Measurements from ENCODE around the gene SORCS3.

The SORCS3 gene

GRCh38 chr10:104904753-104905323, 263.7 kb downstream of the SORCS3 start:
- no peaks in the 10 kb centered on the region for H3K9me3 ChIP-seq (ENCODE audit: control insufficient read depth, insufficient read depth, low read length)
- no peak overlapping the region for H3K4me3 ChIP-seq (ENCODE audit: low read length)
- WGBS (ENCODE audit: insufficient coverage, insufficient read length): no CpG with 5 or more reads among the region's 5 CpGs
- no peak overlapping the region for H3K27ac ChIP-seq (ENCODE audit: low read length)
- no peaks in the 10 kb centered on the region for H3K36me3 ChIP-seq (ENCODE audit: control insufficient read depth, insufficient read depth, low read length)
- H3K27me3 ChIP-seq (ENCODE audit: control insufficient read depth, insufficient read depth, low read length): no peaks in the 10 kb centered on the region
- no peak for DNase-seq (ENCODE audit: low read depth, low spot score)
- H3K4me1 ChIP-seq (ENCODE audit: control insufficient read depth, insufficient read depth, low read length): no peaks in the 10 kb centered on the region

GRCh38 chr10:104906112-104906511, 265.0 kb downstream of the SORCS3 start:
- H3K36me3 ChIP-seq (ENCODE audit: control insufficient read depth, insufficient read depth, low read length): no peaks in the 10 kb centered on the region
- no peak overlapping the region for H3K27ac ChIP-seq (ENCODE audit: low read length)
- H3K27me3 ChIP-seq (ENCODE audit: control insufficient read depth, insufficient read depth, low read length): no peaks in the 10 kb centered on the region
- no peak for DNase-seq (ENCODE audit: low read depth, low spot score)
- no CpG with 5 or more reads among the region's 3 CpGs for WGBS (ENCODE audit: insufficient coverage, insufficient read length)
- H3K4me3 ChIP-seq (ENCODE audit: low read length): no peak overlapping the region
- H3K9me3 ChIP-seq (ENCODE audit: control insufficient read depth, insufficient read depth, low read length): no peaks in the 10 kb centered on the region
- H3K4me1 ChIP-seq (ENCODE audit: control insufficient read depth, insufficient read depth, low read length): no peaks in the 10 kb centered on the region

- DNase-seq (ENCODE audit: low read depth, low spot score): no peak
- WGBS (ENCODE audit: insufficient coverage, insufficient read length): no CpG with 5 or more reads among the region's 4 CpGs
- H3K27me3 ChIP-seq (ENCODE audit: control insufficient read depth, insufficient read depth, low read length): no peaks in the 10 kb centered on the region
These were observed 266.4 kb downstream of the SORCS3 start for GRCh38 chr10:104907521-104907920.

GRCh38 chr10:104908581-104908980, 267.5 kb downstream of the SORCS3 start:
- no peak overlapping the region for H3K4me3 ChIP-seq (ENCODE audit: low read length)
- H3K27me3 ChIP-seq (ENCODE audit: control insufficient read depth, insufficient read depth, low read length): no peaks in the 10 kb centered on the region
- H3K9me3 ChIP-seq (ENCODE audit: control insufficient read depth, insufficient read depth, low read length): no peaks in the 10 kb centered on the region
- H3K27ac ChIP-seq (ENCODE audit: low read length): no peak overlapping the region
- no peak for DNase-seq (ENCODE audit: low read depth, low spot score)
- no peaks in the 10 kb centered on the region for H3K4me1 ChIP-seq (ENCODE audit: control insufficient read depth, insufficient read depth, low read length)
- no CpG with 5 or more reads among the region's 2 CpGs for WGBS (ENCODE audit: insufficient coverage, insufficient read length)
- no peaks in the 10 kb centered on the region for H3K36me3 ChIP-seq (ENCODE audit: control insufficient read depth, insufficient read depth, low read length)

More at GRCh38 chr10:104907521-104907920, 266.4 kb downstream of the SORCS3 start:
- Histone ChIP-seq H3K36me3 (ENCODE audit: control insufficient read depth, insufficient read depth, low read length) (no peaks in the 10 kb centered on the region), H3K4me3 (ENCODE audit: low read length) (no peak overlapping the region), H3K9me3 (ENCODE audit: control insufficient read depth, insufficient read depth, low read length) (no peaks in the 10 kb centered on the region), H3K27ac (ENCODE audit: low read length) (no peak overlapping the region), H3K4me1 (ENCODE audit: control insufficient read depth, insufficient read depth, low read length) (no peaks in the 10 kb centered on the region)

- H3K4me3 ChIP-seq (ENCODE audit: low read length): no peak overlapping the region
- no CpG with 5 or more reads among the region's 3 CpGs for WGBS (ENCODE audit: insufficient coverage, insufficient read length)
- H3K36me3 ChIP-seq (ENCODE audit: control insufficient read depth, insufficient read depth, low read length): no peaks in the 10 kb centered on the region
- H3K9me3 ChIP-seq (ENCODE audit: control insufficient read depth, insufficient read depth, low read length): no peaks in the 10 kb centered on the region
- no peak overlapping the region for H3K27ac ChIP-seq (ENCODE audit: low read length)
- no peak for DNase-seq (ENCODE audit: low read depth, low spot score)
- H3K27me3 ChIP-seq (ENCODE audit: control insufficient read depth, insufficient read depth, low read length): no peaks in the 10 kb centered on the region
- H3K4me1 ChIP-seq (ENCODE audit: control insufficient read depth, insufficient read depth, low read length): no peaks in the 10 kb centered on the region
These were observed 269.6 kb downstream of the SORCS3 start for GRCh38 chr10:104910712-104911111.

- no peak overlapping the region for H3K27ac ChIP-seq (ENCODE audit: low read length)
- H3K27me3 ChIP-seq (ENCODE audit: control insufficient read depth, insufficient read depth, low read length): no peaks in the 10 kb centered on the region
- WGBS (ENCODE audit: insufficient coverage, insufficient read length): 100% methylated on average over 2 of the region's 2 CpGs
These were observed 272.3 kb downstream of the SORCS3 start for GRCh38 chr10:104913390-104913789.

GRCh38 chr10:104920476-104920875, 279.4 kb downstream of the SORCS3 start:
- H3K9me3 ChIP-seq (ENCODE audit: control insufficient read depth, insufficient read depth, low read length): no peaks in the 10 kb centered on the region
- no peaks in the 10 kb centered on the region for H3K36me3 ChIP-seq (ENCODE audit: control insufficient read depth, insufficient read depth, low read length)
- H3K4me3 ChIP-seq (ENCODE audit: low read length): no peak overlapping the region
- H3K27ac ChIP-seq (ENCODE audit: low read length): no peak overlapping the region
- no CpG with 5 or more reads among the region's 2 CpGs for WGBS (ENCODE audit: insufficient coverage, insufficient read length)
- DNase-seq (ENCODE audit: low read depth, low spot score): no peak
- no peaks in the 10 kb centered on the region; the same call in 1 of the 2 replicates for H3K4me1 ChIP-seq (ENCODE audit: control insufficient read depth, insufficient read depth, low read length)
- H3K27me3 ChIP-seq (ENCODE audit: control insufficient read depth, insufficient read depth, low read length): no peaks in the 10 kb centered on the region

More at GRCh38 chr10:104913390-104913789, 272.3 kb downstream of the SORCS3 start:
- no peaks in the 10 kb centered on the region for H3K36me3 ChIP-seq (ENCODE audit: control insufficient read depth, insufficient read depth, low read length)
- no peaks in the 10 kb centered on the region for H3K9me3 ChIP-seq (ENCODE audit: control insufficient read depth, insufficient read depth, low read length)
- no peak overlapping the region for H3K4me3 ChIP-seq (ENCODE audit: low read length)
- no peak for DNase-seq (ENCODE audit: low read depth, low spot score)
- H3K4me1 ChIP-seq (ENCODE audit: control insufficient read depth, insufficient read depth, low read length): no peaks in the 10 kb centered on the region

GRCh38 chr10:104921763-104922162, 280.7 kb downstream of the SORCS3 start:
- Histone ChIP-seq H3K4me1 (ENCODE audit: control insufficient read depth, insufficient read depth, low read length) (no peaks in the 10 kb centered on the region; the same call in 1 of the 2 replicates), H3K27me3 (ENCODE audit: control insufficient read depth, insufficient read depth, low read length) (no peaks in the 10 kb centered on the region), H3K9me3 (ENCODE audit: control insufficient read depth, insufficient read depth, low read length) (no peaks in the 10 kb centered on the region), H3K36me3 (ENCODE audit: control insufficient read depth, insufficient read depth, low read length) (no peaks in the 10 kb centered on the region), H3K27ac (ENCODE audit: low read length) (no peak overlapping the region), H3K4me3 (ENCODE audit: low read length) (no peak overlapping the region)
- no peak for DNase-seq (ENCODE audit: low read depth, low spot score)
- no CpG with 5 or more reads among the region's 5 CpGs for WGBS (ENCODE audit: insufficient coverage, insufficient read length)

- H3K4me1 ChIP-seq (ENCODE audit: control insufficient read depth, insufficient read depth, low read length): no peaks in the 10 kb centered on the region; the same call in 1 of the 2 replicates
- H3K9me3 ChIP-seq (ENCODE audit: control insufficient read depth, insufficient read depth, low read length): no peaks in the 10 kb centered on the region
- H3K4me3 ChIP-seq (ENCODE audit: low read length): no peak overlapping the region
- DNase-seq (ENCODE audit: low read depth, low spot score): no peak
- no peaks in the 10 kb centered on the region for H3K27me3 ChIP-seq (ENCODE audit: control insufficient read depth, insufficient read depth, low read length)
- WGBS (ENCODE audit: insufficient coverage, insufficient read length): no CpG with 5 or more reads among the region's 3 CpGs
- H3K36me3 ChIP-seq (ENCODE audit: control insufficient read depth, insufficient read depth, low read length): no peaks in the 10 kb centered on the region
- H3K27ac ChIP-seq (ENCODE audit: low read length): no peak overlapping the region
These were observed 281.7 kb downstream of the SORCS3 start for GRCh38 chr10:104922810-104923209.

- no peaks in the 10 kb centered on the region for H3K36me3 ChIP-seq (ENCODE audit: control insufficient read depth, insufficient read depth, low read length)
- H3K4me3 ChIP-seq (ENCODE audit: low read length): no peak overlapping the region
- no peaks in the 10 kb centered on the region for H3K9me3 ChIP-seq (ENCODE audit: control insufficient read depth, insufficient read depth, low read length)
- H3K27me3 ChIP-seq (ENCODE audit: control insufficient read depth, insufficient read depth, low read length): no peaks in the 10 kb centered on the region
- WGBS (ENCODE audit: insufficient coverage, insufficient read length): no CpG with 5 or more reads among the region's 3 CpGs
- no peaks in the 10 kb centered on the region; the same call in 1 of the 2 replicates for H3K4me1 ChIP-seq (ENCODE audit: control insufficient read depth, insufficient read depth, low read length)
- DNase-seq (ENCODE audit: low read depth, low spot score): no peak
- no peak overlapping the region for H3K27ac ChIP-seq (ENCODE audit: low read length)
These were observed 282.4 kb downstream of the SORCS3 start for GRCh38 chr10:104923501-104923900.
